Stimulated activated CD8-positive, alpha-beta memory T cell treated with anti-CD3 and anti-CD28 coated beads, Interleukin-2, amount 100 ng/mL, for 1 hour (primary cell): ENCODE measurements around the gene TMEM198.

Source experiments
- DNase-seq, 2 donors: peaks; one replicate each; pipeline ENCODE4 v3.0.0-alpha.2; 2020; ENCODE audit warnings: low read depth in 2 of 2

TMEM198 gene

DNA sequence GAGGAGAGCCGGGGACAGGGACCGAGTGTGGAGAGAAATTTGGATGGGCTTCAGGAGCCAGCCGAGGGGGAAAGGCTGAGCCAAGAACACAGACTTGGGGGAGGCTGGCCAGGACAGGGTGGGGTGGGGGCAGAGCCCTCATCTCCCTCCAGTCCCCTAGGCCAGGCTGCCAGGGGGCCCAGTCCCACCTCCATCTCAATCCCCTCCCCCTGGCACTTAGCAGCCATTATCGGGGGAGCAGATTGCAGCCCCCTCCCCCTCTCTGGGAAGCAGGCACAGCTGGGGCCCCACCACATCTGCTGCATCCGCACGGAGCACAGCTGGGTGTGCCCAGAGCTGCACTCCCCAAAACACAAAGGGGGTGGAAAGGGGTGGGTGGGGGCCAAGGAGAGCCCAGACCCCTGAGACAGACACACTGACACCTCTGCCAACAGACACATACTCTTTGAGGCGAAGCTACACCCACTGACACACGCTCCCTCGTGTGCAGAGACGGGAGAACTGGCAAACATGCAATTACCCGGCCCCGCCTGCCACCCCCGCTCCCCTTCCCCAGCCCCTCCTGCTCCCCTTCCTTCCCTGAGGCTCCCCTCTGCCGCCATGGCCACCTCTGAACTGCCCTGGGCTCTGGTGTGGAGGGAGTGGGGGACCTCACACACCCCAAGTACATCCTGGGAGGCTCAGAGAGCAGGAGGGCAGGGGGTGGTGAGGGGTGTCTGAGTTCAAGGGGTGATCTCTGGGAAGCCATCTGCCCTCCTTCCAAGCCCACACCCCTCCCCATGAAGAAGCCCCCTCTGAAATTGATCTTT is 34.7 kb upstream of the TMEM198 start:
- DNase-seq, result no peak

DNA sequence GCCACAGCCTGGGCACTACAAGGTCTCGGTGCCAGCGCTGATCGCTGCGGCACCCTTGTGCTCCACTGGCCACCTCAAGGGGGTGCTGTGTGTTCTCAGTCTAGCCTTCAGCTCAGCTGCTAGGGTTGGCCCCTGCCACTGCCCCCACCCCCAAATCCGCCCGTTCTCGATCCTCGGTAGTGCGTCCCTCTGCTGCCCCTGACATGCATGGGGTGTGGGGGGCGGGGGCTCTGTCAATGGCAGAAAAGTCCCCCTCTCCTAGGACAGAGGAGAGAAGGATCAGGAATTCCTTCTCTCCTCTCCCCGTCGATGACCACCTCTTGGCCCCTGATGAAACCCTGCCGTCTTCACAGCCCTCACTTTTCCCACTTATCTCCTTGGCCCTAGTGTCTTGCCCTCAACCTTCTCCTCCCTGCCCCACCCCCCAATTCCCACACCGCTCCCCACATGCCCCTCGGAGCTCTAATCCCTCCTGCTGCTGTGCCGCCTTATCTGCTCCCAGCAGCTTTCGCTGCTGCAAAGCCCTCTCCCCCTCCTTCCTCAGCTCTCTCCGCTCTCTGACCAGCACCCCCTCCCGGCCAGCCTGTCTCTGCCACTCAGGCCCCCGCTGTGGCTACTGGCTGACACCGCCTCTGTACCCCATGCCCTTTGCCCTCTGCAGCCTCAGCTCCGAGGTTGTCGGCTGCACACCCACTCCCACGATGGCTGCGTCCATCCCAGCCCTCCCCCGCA is 33.9 kb upstream of the TMEM198 start:
- DNase-seq, result peak in 1 of 2 donors; percentile 12

DNA sequence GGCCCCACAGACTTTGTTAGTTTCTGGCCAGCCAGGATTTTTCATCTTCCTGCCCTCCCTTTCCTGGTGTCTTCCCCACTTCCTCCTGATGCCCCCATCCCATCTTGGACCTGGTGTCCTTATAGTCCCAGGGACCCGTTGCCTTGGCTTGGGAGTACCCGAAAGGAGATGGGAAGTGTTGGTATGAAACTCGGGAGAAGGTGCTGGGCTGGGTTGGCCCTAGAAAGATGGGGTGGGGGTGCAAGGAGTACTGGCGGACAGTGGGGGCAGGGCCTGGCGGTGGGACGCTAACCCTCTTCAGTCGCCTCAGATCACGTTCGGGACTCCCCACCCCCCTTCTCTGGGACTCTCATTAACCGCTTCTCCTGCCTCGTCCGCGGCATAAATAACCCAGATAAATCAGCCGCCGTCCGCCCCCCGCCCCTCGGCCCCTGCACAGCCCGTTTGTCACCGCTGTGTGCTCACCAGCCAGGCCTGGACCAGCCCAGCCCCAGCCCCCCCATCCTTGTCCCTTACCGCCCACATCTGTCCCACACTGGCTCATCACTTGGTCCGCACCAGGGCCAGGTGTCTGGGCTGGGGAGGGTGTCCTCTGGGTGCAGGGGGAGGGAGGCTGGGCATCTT is 33.2 kb upstream of the TMEM198 start:
- no peak for DNase-seq

DNA sequence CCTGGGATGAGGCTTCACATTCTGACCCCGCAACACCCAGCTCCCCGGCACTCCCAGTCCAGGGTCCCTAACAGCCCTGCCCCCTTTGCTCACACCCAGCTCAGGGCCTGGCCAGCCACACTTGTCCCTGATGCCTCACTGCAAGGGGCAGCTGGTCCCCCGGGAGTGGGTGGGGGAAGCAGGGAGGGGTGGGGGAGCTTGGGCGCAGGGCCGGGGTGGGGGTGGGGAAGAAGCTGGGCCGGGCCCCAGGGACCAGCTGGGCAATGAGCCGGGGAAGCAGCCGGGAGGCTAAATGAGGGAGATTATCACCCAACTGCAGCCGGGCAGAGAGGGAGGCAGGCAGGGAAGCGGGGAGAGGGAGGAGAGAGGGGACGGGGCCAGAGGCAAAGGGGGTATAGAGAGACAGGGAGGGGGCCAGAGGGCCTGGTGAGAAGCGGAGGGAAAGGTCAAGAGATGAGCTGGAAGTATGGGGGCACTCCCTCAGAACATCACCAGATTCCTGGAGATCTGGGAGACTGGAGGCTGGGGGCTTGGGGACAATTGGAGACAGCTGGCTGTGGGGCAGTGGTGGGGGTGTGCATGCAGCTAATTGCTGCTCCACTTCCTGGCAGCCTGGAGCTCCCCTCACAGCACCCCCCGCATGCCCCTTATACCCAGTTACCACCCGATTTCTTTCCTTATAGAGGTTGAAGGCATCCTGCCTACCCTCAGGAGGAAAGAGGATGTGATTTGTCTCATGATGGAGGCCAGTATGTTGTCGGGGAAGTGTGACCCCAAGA is 32.1 kb upstream of the TMEM198 start:
- no peak for DNase-seq

DNA sequence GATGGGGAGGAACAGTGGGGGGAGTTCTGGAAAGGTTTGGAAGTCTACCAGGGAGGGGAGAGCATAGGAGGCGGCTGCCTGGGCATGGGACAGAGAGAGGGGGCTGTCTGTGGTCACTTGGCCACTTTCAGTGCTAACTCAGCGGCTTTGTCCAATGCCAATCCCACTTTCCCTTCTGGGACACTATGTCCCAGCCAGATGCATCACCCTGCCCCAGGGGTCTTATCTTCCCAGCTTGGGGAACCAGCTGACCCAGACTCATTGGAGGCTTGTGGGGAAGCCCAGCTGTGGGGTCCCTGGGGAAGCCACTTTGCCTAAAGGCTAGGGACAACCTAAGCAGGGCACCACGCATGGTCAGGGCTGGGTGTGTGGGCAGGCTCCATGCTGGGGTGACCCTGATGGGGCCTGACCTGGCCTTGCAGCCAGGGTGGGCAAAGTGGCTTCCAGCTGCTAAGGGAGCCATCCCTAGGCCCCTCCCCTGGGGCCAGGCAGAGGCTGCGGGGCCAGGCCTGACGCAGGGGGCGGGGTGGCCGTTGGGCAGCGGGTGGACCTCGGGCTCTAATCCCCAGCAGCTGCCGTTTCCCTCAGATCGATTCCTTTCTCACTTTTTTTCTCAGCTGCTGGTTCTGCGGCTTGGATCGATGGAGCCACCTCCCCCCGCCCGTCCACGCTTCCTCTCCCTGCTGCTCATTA is 31.2 kb upstream of the TMEM198 start:
- DNase-seq, result no peak

DNA sequence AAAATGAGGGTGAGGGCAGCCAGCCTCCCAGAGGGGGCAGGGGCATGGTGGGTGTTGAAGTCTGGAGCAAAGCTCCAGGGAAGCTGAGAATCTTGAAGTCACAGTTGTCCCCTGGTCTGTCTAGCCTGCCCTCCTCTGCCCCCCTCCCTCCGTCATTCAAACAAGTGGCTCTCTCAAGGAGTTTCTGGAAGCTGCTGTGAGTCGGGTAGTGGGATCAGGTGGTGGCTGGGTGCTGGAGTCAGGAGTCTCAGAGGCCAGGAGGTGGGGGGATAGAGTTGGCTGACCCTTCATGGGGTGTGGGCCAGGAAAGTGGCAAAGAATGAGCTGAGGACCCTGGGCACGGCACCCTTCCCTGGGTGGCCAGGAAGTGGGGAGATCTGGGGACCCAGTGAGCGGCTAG is 30.0 kb upstream of the TMEM198 start:
- no peak for DNase-seq

DNA sequence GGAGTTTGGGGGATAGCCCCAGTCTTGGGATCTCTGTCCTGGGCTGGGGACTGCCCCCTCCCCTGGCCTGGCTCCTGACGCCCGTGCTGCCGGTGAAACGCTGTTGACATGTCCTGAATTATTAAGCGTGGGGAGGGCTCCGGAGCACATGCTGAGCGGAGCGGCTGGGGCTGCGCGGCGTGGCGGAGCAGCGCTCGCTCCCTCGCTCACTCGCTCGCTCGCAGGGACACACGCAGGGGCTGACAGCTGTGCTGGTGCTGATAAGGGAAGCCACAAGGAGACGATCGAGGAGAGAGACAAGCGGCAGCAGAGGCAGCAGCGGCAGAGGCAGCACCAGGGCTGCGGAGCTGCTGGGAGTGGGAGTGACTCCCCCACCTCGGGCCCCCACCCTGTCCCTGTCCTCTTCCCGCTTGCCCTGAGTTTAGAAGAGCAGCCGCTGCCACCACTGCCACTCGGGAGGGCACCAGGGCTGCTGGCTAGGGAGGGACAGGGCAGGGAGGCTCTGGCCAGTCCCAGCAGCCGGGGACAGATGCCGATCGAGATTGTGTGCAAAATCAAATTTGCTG is 29.5 kb upstream of the TMEM198 start, which contains the start of gene ASIC4:
Gene ASIC4 (plus strand): TSS at position 287 of the 566 bp plus-strand sequence. CDS start 243 bp downstream, at position 530.
- no peak for DNase-seq

DNA sequence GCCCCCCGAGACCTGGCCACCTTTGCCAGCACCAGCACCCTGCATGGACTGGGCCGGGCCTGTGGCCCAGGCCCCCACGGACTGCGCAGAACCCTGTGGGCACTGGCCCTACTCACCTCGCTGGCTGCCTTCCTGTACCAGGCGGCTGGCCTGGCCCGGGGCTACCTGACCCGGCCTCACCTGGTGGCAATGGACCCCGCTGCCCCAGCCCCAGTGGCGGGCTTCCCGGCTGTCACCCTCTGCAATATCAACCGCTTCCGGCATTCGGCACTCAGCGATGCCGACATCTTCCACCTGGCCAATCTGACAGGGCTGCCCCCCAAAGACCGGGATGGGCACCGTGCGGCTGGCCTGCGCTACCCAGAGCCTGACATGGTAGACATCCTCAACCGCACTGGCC is 29.0 kb upstream of the TMEM198 start:
- DNase-seq, result no peak

DNA sequence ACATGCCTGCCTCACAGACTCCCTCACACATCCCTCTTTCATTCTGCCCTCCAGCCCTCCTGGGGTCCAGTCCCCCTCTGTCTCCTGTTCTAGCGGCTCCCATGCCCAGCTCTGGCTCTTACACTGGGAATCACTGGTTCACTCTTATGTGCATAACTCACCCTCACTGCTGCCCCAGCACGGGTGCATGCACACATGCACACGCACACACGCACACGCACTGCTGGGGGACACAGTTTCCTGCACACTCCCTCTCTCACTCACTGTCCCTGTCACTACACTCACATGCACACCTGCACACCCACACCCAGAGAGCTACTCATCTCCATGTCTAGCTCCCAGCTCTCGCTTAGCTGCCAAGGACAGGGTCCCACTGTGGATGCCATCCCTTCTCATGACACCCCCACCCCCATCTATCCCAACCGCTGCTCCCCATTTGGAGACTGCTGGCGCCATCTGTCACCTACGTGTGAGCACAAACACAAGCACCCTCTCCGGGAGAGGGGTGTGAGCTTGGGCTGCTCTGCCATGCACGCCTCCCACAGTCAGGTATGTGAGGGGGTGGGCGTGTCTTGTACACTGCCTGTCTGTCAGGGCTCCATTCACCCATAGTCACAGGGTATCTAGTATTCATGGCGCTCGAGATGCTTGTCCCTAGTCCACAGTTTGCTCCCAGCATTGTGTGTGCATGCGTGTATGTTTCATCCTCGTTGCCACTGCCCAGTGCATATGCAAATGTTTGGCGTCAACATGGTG is 27.8 kb upstream of the TMEM198 start:
- DNase-seq, result no peak

DNA sequence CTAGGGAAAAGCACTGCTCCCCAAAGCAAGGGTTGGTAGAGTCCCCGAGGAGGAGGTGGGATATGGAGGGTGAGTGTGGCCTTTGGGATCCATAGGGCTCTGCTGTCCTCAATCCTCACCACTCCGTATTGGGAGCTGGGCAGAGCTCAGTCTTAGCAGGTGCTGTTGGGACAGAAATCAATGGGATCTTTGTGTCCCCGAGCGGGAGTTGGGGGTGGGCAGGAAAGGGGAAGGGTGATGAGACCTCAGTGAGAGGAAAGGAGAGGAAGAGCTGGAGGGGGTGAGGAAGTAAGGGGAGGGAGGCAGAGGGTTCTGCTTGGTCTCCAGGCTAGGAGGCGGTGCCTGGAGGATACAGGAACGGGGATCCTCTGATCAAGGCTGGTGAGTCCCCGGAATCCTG is 26.9 kb upstream of the TMEM198 start:
- DNase-seq, result no peak

DNA sequence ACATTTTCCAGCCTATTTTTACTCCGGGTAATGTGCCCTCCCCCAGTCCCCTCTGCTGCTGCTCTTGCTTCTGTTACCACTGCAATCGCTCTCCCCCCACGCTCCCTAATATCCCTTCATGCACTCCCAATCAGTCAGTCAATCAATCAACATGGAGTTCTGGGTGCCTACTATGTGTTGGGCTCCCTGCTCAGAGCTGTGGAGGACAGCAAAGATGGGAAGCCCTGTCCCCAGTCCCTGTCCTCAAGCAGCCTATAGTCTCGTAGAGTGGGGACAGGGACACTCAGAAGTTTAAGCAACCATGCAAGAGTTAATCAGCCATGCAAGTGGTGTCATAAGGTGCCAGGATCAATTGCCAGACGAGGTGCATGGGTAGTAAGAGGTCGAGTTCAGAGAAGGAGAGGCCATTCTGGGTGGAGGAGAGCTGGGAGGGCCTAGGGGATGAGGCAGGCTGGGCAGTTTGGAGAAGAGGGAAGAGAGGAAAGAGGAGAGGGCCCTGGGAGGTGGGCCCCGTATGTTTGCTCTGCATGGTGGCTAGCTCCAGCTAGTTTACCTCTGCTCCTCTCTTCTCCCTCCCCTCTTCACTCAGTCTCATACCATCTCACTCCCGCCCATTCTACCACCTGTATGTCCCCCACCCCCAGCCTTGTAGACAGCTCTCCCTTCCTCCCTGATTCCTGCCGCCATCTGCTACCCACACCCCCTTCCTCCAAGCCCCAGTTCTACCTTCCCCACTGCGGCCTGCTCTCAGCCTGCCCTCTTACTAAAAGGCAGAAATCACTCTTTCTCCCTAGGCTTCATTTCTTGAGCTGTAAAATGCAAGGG is 25.7 kb upstream of the TMEM198 start:
- DNase-seq, result no peak

DNA sequence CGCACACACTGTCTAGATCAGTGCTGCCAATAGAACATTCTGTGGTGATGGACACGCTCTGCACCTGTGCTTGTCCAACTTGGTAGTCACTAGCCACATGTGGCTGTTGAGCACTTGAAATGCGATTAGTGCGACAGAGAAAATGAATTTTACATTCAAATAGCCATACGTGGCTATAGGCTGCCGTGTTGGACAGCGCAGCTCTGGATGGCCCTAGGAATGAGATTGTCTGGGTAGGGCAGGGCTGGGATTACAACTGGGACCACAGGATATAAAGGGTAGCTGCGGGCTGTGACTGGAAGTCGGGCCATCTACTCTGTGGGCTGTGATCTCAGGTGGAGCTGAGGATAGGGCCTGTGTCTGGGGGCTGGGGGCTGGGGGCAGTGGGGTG is 24.3 kb upstream of the TMEM198 start:
- no peak for DNase-seq

DNA sequence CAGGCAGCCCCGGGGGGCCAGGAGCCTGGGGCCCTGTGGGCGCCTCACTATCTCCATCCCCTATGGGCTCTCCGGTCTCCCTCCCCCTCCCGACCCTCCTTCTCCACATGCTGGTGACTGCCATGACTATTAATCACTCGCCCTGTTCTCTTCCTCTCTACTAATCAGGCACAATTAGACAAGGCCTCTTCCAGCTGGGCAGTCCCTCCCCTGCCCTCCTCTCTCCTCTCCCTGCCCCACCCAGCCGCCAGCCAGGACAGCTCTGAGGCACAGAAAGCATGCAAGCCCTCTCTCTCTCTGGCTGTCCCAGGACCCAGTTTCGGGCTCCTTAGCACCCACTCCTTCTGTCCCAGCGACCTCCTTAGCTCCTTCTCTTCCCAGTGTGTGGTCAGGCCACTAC is 23.7 kb upstream of the TMEM198 start:
- DNase-seq, result no peak

DNA sequence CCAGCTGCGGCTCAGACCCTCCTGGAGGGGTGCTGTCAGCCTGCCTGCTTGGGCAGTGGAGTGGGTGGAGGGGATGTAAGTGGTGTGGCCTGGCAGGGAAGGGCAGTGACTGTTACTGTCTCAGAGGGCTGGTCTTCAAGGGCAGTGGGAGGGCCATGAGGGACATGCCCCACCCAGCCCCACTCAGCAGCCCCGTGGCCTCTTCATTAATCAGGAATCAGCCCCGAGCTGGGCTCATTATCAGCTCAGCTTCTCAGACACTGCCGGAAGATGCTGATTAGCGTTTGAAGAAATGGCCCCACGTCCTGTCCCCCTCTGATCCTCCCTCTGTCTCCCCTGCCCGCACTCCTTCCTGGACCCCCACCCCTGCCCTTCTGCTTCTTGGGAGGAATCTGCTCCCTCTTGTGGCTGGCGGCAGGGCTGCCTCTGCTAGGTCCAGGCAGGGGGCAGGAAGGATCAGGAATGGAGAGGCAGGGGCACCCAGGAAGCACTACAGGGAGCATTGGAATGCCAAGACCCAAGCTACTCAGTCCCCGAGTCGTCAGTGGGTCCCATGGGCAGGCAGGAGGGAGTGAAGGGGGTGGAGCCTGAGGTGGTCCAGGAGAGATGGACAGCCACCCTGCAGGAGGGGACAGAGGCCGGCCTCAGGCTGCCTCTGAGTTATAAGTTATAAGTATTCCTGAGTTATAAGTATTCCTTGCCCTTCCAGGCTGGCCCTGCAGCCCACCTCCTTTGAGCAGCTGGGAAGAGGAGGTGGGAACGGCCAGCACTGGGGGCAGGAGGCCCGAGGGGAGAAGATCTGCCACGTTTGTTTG is 22.6 kb upstream of the TMEM198 start:
- no peak for DNase-seq

DNA sequence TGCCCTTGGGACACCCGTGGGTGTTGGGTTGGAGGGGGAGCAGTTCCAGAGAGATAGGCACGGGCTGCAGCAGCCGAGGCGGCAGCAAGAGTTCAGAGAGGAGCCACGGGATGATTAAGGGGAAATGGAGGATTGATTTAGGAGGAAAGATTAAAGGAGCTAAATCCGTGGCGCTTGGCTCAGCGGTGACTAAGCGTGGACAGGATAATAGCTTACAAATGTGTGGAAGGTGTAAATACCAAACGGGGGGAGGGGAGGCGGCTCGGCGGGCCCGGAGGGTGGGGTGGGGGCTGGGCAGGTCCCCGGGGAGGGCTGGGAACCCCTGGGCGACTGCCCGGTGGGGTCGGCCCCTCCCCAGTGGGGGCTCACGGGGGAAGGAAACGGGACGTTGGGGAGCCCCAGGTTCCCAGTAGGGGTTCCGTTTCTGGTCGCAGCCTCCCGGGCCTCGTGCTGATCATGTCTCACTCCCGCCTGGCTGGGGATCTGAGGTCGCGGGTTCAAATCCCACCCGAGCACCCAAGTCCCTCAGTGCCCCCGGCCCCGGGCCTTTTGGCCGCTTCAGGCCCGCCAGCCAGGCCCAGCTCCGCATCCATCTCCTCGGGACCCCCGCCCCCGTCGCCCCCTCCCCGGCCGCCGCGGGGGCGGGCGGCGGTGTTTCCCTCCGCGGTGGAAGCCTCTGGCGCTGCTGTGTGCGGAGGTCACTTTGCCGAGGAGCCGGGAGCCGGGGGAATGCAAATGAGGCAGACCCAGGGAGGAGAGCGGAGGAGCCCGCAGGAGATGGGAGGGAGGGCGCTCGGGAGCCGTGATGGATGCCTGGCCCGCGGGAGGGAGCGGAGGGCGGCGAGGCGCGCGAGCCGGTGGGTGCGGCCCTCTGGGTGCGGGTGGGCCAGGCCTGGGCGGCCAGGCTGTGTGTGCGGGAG is 21.5 kb upstream of the TMEM198 start:
- no peak for DNase-seq

DNA sequence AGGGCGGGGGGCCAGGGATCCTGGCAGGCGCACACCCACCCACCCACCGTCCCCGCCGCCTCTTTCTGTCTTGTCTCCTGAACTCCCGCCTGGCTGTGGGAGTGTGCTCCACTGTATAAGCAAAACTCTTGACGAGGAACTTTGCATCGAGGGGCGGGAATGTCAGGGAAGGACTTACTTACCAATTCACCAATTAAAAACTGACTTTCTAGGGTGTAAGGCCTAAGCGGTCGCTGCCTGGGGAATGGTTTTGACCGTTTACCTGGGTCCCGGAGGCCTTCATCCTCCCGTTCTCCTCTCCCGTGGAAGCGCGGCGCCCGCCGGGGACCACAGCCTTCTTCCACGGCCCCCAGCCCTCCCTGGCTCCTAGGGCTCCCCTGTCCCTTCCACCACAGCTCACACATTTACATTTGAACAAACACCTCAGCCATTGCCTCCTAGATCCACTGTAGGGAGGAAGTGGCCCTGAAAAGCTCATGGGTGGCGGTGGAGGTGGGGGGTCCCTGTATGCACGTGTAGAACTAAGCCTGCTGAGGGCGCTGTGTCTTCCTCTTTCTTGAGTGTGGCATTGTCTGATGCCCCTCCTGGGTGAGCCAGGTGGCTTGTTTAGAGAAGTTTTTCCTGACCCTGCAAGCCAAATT is 20.7 kb upstream of the TMEM198 start:
- DNase-seq, result no peak

DNA sequence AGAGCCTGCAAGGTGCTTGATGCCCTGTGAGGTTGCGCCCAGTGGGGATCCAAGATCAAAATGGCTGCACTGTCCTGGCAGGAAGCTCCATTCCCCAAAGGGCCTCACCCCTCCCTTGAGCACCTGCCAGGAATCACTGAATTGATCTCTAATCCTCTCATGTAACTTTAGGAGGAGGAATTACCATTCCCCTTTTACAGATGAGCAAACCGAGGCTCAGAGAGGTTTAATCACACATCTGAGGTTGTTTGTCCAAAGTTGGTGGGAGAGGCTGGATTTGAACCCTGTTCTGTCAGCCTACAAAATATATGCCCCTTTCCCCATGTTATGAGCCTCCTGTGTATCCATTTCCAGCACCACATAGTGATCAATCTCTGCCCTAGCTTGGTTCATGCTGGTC is 19.0 kb upstream of the TMEM198 start:
- DNase-seq, result no peak
